HG02885 (cell line): ENCODE data around the gene ATP9A.
"Not testable (repeated sequence)": the region's sequence is repeated elsewhere in the genome, so short reads cannot be mapped to it uniquely, and the experiment has no call there.

Source experiments
- ATAC-seq: cut with Tn5 transposase; IDR thresholded peaks from one replicate; pipeline ENCODE4 v1.9.1; 2021; ENCODE audit warnings: mild to moderate bottlenecking; ENCODE audit not compliant: unreplicated experiment, poor library complexity

The ATP9A gene

GRCh38 chr20:51758978-51759544, 9.1 kb downstream of the ATP9A start:
- ATAC-seq: no peak

DNA sequence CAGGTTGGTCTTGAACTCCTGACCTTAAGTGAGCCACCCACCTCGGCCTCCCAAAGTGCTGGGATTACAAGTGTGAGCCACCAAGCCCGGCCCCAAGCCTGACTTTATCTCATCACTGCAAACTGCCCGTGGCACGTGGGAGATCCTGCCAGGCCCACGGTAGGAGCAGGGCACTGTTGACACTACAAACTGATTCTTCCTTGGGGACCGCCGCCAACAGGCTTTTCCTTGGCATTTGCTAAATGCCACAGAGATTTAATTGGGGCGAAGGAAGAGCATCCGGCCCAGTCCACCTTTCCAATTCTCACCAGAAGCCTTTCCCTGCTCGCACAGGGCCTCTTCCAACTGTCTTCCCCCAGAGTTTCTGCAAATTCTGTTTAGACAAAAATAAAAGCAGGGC, 11.0 kb downstream of the ATP9A start:
- no peak for ATAC-seq

- ATAC-seq: peak; percentile 56
Measured at GRCh38 chr20:51756653-51757052, 11.5 kb downstream of the ATP9A start.

DNA sequence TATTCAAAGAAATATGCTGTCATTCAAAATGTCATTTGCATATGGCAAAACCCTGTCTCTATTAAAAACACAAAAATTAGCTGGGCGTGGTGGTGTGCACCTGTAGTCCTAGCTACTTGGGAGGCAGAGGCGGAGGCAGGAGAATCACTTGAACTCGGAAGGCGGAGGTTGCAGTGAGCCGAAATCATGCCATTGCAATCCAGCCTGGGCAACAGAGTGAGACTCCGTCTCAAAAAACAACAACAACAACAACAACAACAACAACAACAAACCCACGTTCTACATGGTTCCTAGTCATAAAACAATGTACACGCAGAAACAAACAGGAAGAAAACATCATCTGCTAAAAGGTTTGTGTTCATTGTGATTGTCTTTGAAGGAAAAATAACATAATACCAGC, 15.0 kb downstream of the ATP9A start:
- not testable (repeated sequence) for ATAC-seq

DNA sequence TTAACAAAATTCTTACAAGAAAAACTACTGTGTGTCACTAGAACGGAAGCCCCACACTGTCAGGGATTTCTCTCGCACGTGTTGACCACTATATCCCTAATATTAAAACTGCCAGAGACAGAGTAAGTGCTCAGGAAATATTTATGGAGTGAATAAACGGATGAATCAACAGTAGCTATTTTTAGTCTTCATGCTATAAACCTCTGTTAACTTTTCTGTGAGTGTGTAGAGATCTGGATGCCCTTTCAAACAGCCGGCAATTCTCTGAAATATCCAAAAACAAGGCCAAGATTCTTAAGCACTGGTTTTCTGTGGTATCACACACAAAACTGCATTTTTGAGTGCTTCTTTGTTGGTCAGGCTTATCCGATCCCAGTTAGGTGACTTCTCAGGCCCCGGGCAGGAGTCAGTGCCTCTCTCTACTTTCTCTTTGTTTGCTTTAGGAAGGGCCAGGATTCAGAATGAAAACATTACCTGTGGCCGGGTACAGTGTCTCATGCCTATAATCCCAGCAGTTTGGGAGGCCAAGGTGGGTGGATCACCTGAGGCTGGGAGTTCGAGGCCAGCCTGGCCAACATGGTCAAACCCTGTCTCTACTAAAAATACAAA, 15.7 kb downstream of the ATP9A start:
- ATAC-seq: no peak

DNA sequence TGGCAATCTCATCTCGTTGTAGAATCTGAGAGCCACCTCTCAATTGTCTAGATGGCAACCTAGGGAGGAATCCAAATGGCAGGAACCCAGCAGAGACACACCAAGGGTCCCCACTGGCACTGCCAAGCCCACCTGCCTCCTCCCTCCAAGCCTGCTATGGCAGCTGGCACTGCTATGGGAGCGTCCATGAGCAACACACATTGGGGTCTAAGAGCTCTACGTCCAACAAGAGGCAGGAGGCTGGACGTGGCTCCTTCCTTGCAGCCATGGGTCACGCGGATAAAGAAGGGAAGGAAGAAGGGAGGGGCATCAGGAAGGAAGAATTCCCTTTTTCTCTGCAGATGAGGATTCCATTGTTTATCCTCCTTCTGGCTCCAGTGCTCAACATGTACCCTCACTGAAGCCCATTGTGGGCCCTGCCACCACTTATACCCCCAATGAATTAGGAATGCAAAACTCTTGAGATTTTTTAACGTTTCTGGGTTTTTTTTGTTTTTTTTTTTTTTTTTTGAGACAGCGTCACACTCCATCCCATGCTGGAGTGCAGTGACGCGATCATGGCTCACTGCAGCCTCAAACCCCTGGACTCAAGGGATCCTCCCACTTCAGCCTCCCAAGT, 17.3 kb downstream of the ATP9A start:
- no peak for ATAC-seq

DNA sequence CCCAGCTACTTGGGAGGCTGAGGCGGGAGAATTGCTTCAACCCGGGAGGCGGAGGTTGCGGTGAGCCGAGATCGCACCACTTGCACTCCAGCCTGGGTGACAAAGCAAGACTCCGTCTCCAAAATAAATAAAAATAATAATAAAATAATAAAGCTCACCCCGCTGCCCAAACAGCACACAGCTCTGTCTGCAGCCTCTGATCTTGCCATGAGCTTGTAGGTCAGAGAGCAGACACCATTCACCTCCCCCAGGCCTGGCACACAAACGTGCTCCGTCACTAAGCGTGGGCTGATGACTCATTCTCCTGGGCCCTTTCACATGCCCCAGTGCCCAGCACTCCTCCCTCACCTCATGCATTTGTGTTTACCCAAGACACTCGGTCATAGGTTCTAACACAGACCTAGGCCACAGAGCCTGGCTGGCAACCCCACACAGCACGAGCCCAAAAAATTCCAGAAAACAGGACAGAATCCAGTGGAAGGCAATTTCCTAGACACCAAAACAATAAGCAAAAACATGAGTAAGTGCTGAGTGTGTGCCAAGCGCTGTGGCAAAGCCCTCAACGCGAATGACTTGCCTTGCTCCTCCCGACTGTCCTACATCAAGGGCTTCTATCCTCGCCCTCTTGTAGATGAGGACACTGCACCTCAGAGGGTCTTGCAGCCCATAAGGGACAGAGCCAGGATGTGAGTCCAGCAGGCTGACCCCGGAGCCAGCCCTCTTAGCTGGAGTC, 18.0 kb downstream of the ATP9A start:
- no peak for ATAC-seq

DNA sequence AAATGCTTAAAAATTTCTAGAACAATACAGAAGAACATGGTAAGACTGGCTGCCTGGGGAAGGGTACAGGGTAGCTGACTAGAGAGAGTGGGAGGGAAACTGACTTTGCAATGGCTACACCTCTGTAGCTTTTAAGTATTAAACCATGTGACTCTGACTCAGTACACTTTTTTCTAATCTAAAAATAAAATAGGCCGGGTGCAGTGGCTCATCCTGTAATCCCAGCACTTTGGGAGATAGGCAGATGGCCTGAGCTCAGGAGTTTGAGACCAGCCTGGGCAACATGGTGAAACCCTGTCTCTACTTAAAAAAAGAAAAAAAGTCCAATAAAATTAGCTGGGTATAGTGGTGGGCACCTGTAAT, 18.5 kb downstream of the ATP9A start:
- no peak for ATAC-seq

DNA sequence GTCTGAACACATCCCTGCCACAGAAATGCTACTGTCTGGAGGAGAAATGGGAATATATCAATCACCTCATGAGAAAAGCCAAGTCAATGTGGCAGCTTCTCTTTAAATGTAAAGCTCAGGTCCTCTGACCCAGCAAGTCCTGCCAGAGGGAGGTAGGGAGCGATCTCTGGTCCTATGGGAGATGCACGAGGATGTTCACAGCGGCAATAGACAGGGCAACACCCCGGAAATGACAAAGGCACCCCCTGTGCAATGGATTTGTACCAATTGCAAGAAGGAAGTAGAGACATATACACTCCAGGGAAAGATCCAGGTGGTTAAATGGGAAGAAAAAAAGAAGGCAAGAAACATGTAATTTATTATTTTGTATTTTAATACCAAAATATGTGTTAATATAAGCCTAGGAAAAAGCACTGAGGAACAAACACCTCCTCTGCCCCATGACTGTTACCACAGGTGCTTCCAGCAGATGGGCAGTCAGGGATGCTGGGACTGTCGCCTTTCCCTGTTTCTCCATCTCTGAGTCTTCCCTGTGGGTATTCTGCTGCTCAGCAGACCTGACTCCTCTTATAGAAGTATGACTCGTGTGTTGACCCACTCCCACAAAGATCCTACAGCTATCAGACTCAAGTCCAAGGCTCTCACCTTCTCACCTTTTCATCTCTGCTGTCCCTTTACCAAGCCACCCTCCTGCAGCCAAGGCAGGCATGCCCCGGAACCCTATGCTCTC, 20.8 kb downstream of the ATP9A start:
- no peak for ATAC-seq

GRCh38 chr20:51745804-51746203, 22.4 kb downstream of the ATP9A start:
- ATAC-seq: no peak

DNA sequence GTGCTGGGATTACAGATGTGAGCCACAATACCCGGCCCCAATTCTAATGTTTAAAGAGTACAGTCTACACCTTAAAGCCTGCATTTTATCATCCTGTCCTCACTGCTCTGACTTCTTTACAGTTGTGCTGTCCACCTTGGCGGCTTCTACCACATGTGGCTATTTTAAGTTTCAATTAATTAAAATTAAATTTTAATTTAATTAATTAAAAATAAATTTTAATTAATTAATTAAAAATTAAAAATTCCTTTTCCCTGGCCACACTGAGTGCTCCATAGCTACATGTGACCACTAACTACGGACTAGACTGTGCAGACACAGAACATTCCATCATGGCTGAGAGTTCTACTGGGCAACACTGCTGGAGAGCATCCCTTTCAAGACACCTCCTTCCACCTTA, 27.4 kb downstream of the ATP9A start:
- ATAC-seq: no peak

- ATAC-seq: not testable (repeated sequence)
Measured at GRCh38 chr20:51740308-51740707, 27.9 kb downstream of the ATP9A start.

DNA sequence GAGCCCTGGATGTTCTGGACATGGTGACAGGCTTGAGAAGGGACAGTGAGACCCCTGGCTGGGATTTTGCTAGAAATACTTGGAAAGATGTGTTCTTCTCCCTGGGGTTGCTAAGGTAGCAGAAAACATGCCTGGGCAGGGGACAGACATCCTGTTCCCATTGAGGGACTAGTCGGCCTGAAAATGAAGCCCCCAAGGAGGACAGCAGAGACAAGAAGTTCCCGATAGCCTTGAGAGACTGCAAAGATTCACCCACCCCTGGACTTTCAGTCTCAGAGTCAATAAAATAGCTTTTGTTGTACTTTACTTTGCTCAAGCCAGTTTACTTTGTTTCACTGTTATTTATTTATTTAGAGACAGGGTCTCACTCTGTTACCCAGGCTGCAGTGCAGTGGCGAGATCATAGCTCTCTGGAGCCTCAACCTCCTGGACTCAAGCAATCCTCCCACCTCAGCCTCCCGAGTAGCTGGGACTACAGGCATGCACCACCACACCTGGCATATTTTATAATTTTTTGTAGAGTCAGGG, 28.4 kb downstream of the ATP9A start:
- ATAC-seq: no peak

DNA sequence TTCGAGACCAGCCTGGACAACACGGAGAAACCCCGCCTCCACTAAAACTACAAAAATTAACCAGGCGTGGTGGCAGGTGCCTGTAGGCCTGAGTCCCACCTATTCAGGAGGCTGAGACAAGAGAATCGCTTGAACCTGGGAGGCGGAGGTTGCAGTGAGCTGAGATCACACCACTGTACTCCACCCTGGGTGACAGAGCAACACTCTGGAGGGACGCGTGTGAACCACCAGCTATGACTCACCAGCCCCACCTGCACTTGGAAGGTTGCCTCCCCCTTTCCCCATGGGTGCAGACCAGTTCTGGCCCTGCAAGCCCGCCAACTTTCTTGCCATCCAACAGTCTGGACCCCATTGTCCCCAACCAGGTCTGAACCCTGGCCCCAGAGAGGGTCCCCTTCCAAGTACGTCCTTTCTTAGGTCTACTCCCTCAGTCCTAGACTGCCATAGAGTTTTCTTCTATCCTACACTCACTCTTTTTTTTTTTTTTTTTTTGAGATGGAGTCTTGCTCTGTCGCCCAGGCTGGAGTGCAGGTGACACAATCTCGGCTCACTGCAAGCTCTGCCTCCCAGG, 29.2 kb downstream of the ATP9A start:
- ATAC-seq: no peak

DNA sequence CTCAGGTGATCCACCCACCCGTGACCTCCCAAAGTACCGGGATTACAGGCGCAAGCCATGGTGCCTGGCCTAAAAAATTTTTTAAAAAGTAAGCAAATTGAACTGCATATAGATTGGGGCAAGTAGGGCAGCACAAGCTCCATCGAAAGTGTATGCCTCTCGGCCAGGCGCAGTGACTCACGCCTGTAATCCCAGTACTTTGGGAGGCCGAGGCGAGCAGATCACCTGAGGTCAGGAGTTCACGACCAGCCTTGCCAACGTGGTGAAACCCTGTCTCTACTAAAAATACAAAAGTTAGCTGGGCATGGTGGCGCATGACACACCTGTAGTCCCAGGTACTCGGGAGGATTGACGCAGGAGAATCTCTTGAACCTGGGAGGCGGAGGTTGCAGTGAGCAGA, 29.9 kb downstream of the ATP9A start:
- not testable (repeated sequence) for ATAC-seq

GRCh38 chr20:51736947-51737346, 31.2 kb downstream of the ATP9A start:
- ATAC-seq: no peak

- ATAC-seq: no peak
Measured at GRCh38 chr20:51735728-51736600, 32.2 kb downstream of the ATP9A start.

DNA sequence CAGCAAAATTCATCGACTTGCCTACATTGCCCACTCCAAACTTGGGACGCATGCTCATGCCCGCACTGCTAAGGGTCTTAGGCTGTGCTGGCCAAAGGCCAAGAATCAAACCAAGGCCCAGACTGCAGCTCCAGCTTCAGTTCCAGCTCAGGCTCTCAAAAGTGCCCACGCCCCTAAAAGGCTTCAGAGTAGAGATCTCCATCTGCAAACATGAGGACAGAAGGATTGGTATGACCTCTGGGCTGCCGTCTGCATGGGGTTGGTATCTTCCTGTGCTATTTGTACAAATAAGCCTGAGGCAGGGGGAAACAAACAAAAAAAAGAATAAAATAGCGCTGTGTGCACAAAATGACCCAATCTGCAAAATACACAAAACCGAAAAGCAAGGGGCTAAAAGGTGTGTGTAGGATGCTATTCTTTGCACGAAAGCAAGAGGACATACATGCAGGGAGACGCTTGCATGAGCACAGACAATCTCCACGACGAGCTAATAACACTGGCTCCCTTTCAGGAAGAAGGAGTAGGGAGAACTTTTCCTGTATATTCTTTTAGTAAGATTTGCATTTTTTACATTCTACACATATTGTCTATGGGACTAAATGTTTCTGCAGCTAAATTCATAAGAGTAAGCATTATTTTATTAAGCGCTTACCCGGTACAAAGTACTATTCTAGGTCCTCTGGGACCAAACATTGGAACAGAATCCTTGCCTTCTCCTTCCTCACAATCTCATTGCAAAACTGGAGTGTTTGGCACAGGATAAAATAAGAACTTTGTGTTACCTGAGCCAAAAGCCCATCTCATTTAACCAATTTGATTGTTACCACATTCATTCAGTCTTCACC, 33.1 kb downstream of the ATP9A start:
- ATAC-seq: no peak
